MM.1S (cell line): ENCODE data around the gene CASKIN1.

ENCODE experiments used
- DNase-seq: peaks from one replicate; pipeline ENCODE4 v3.0.0-alpha.2; 2015
- H2AFZ ChIP-seq: fragments of 300-600 bp; sonication (generic); 2 replicates; pipeline ENCODE4 v1.6.0; 2016; ENCODE audit warnings: antibody characterized with exemption, low read length
- H3F3A ChIP-seq: fragments of 300-600 bp; sonication (generic); 2 replicates; pipeline ENCODE4 v1.6.1; 2016; ENCODE audit warnings: mild to moderate bottlenecking, antibody characterized with exemption, low read length, moderate library complexity, mixed read lengths; ENCODE audit not compliant: insufficient read depth
- H3K27ac ChIP-seq: fragments of 300-600 bp; sonication (generic); 2 replicates; pipeline ENCODE4 v1.5.1; 2016; ENCODE audit warnings: mild to moderate bottlenecking, low read length
- H3K27me3 ChIP-seq: fragments of 300-600 bp; sonication (generic); replicated peaks from 2 replicates; pipeline ENCODE4 v1.6.0; 2016; ENCODE audit warnings: low read length; ENCODE audit not compliant: insufficient read depth
- H3K36me3 ChIP-seq: fragments of 300-600 bp; sonication (generic); replicated peaks from 2 replicates; pipeline ENCODE4 v1.6.1; 2016; ENCODE audit warnings: mild to moderate bottlenecking, low read length, mixed read lengths; ENCODE audit not compliant: insufficient read depth
- H3K4me1 ChIP-seq: fragments of 300-600 bp; sonication (generic); 2 replicates; pipeline ENCODE4 v1.6.1; 2016; ENCODE audit warnings: low read length, mixed read lengths
- H3K4me2 ChIP-seq: fragments of 300-600 bp; sonication (generic); 2 replicates; pipeline ENCODE4 v1.6.0; 2016; ENCODE audit warnings: low read depth, low read length
- H3K4me3 ChIP-seq: fragments of 300-600 bp; sonication (generic); 2 replicates; pipeline ENCODE4 v1.5.1; 2016; ENCODE audit warnings: low read length, mixed read lengths
- H3K79me2 ChIP-seq: fragments of 300-600 bp; sonication (generic); 2 replicates; pipeline ENCODE4 v1.6.1; 2016; ENCODE audit warnings: mixed run types, low read length, mixed read lengths
- H3K9ac ChIP-seq: fragments of 300-600 bp; sonication (generic); 2 replicates; pipeline ENCODE4 v1.6.1; 2016; ENCODE audit warnings: low read length, mixed read lengths
- H3K9me2 ChIP-seq: fragments of 300-600 bp; sonication (generic); replicated peaks from 2 replicates; pipeline ENCODE4 v1.6.1; 2016; ENCODE audit warnings: mild to moderate bottlenecking, low read length, mixed read lengths; ENCODE audit not compliant: insufficient read depth
- H3K9me3 ChIP-seq: fragments of 300-600 bp; sonication (generic); replicated peaks from 2 replicates; pipeline ENCODE4 v1.6.1; 2016; ENCODE audit warnings: mild to moderate bottlenecking, low read length, mixed read lengths; ENCODE audit not compliant: insufficient read depth
- H4K20me1 ChIP-seq: fragments of 300-600 bp; sonication (generic); 2 replicates; pipeline ENCODE4 v1.6.1; 2016; ENCODE audit warnings: mild to moderate bottlenecking, low read length, moderate library complexity, mixed read lengths; ENCODE audit not compliant: insufficient read depth
- CTCF ChIP-seq: fragments of 300-600 bp; sonication (generic); IDR thresholded peaks from 2 replicates; pipeline ENCODE4 v1.5.1; 2016; ENCODE audit warnings: antibody characterized with exemption, low read length, mixed read lengths
- EZH2 ChIP-seq: fragments of 300-600 bp; sonication (generic); optimal IDR thresholded peaks from 2 replicates; pipeline ENCODE3; 2017; ENCODE audit warnings: low read depth, mild to moderate bottlenecking, antibody characterized with exemption, low read length, mixed read lengths
- EZH2phosphoT487 ChIP-seq: fragments of 300-600 bp; sonication (generic); IDR thresholded peaks from 2 replicates; pipeline ENCODE4 v1.6.1; 2018; ENCODE audit warnings: antibody characterized with exemption, low read length

Gene CASKIN1

GRCh38 chr16:2209258-2210008, 13.0 kb upstream of the CASKIN1 start:
- Histone ChIP-seq H3K4me2 (no peak overlapping the region), H3K36me3 (no peaks in the 10 kb centered on the region; the same call in 1 of the 2 replicates), H3K27ac (no peak overlapping the region)

DNA sequence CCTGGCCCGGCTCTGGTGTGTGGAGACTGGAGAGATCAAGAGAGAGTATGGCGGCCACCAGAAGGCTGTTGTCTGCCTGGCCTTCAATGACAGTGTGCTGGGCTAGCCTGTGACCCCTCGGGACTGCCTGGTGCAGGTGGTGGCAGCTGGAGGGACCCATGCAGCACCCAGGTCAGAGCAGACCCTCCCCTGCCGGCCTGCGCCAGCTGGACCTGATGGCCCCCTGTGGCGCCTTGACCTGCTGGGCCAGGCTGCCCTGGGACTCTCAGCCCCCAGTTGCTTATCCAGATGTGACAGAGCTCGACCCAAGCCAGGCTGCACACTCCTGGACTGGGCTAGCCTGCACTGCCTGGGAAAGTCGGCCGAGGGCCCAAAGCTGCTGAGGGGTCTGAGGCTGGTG, 12.4 kb upstream of the CASKIN1 start:
- no peak for DNase-seq
- Histone ChIP-seq H3F3A (peaks cover 3% of the 10 kb centered on the region; the same call in 1 of the 2 replicates), H3K79me2 (peaks cover 40% of the 10 kb centered on the region), H3K4me1 (peaks cover 13% of the 10 kb centered on the region), H3K27me3 (no peaks in the 10 kb centered on the region), H3K4me2 (no peak overlapping the region), H2AFZ (no peak overlapping the region), H3K36me3 (no peaks in the 10 kb centered on the region; the same call in 1 of the 2 replicates), H3K4me3 (no peak overlapping the region), H3K27ac (no peak overlapping the region), H3K9ac (no peak overlapping the region), H3K9me2 (no peaks in the 10 kb centered on the region), H4K20me1 (no peaks in the 10 kb centered on the region), H3K9me3 (no peaks in the 10 kb centered on the region)
- TF ChIP-seq EZH2phosphoT487 (no peak), CTCF (no peak), EZH2 (no peak)

More at GRCh38 chr16:2209258-2210008, 13.0 kb upstream of the CASKIN1 start:
- Histone ChIP-seq H3F3A (peaks cover 3% of the 10 kb centered on the region; the same call in 1 of the 2 replicates), H3K9ac (no peak overlapping the region), H3K9me3 (no peaks in the 10 kb centered on the region), H2AFZ (no peak overlapping the region), H3K4me3 (no peak overlapping the region), H4K20me1 (no peaks in the 10 kb centered on the region), H3K27me3 (no peaks in the 10 kb centered on the region), H3K4me1 (peaks cover 13% of the 10 kb centered on the region), H3K79me2 (peaks cover 44% of the 10 kb centered on the region), H3K9me2 (no peaks in the 10 kb centered on the region)
- no peak for DNase-seq
- TF ChIP-seq EZH2phosphoT487 (no peak), EZH2 (no peak), CTCF (no peak)

DNA sequence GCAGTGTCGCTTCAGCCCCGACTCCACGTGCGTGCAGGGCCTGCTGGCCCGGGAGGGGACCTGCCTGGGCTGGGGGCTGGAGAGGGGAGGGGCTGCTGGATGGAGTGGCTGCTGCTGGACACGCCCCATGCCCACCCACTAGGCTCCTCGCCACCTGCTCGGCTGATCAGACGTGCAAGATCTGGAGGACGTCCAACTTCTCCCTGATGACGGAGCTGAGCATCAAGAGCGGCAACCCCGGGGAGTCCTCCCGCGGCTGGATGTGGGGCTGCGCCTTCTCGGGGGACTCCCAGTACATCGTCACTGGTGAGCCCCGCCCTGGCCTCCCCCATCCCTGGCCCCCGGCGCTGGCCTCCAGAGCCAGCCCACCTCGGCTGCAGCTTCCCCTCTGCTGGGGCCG, 11.9 kb upstream of the CASKIN1 start:
- Histone ChIP-seq H3K36me3 (no peaks in the 10 kb centered on the region; the same call in 1 of the 2 replicates), H2AFZ (no peak overlapping the region), H3K9me3 (no peaks in the 10 kb centered on the region), H3K4me2 (no peak overlapping the region), H3K9me2 (no peaks in the 10 kb centered on the region), H3K9ac (no peak overlapping the region), H3K27me3 (no peaks in the 10 kb centered on the region; the same call in 1 of the 2 replicates), H3K4me3 (no peak overlapping the region), H4K20me1 (no peaks in the 10 kb centered on the region), H3K27ac (no peak overlapping the region), H3K79me2 (peaks cover 35% of the 10 kb centered on the region), H3F3A (peaks cover 3% of the 10 kb centered on the region; the same call in 1 of the 2 replicates), H3K4me1 (peaks cover 12% of the 10 kb centered on the region)
- TF ChIP-seq EZH2phosphoT487: no peak
- no peak for TF ChIP-seq EZH2
- TF ChIP-seq CTCF: no peak
- DNase-seq: no peak
